Measurements from ENCODE around the gene GNAZ. TPM values are rescaled to one million over a fixed set of nuclear protein-coding genes. Genes with fewer than 3 reads are reported as not detected.

GNAZ gene
- total RNA-seq, 1 experiment from 2014 or later: 5.0 TPM

DNA sequence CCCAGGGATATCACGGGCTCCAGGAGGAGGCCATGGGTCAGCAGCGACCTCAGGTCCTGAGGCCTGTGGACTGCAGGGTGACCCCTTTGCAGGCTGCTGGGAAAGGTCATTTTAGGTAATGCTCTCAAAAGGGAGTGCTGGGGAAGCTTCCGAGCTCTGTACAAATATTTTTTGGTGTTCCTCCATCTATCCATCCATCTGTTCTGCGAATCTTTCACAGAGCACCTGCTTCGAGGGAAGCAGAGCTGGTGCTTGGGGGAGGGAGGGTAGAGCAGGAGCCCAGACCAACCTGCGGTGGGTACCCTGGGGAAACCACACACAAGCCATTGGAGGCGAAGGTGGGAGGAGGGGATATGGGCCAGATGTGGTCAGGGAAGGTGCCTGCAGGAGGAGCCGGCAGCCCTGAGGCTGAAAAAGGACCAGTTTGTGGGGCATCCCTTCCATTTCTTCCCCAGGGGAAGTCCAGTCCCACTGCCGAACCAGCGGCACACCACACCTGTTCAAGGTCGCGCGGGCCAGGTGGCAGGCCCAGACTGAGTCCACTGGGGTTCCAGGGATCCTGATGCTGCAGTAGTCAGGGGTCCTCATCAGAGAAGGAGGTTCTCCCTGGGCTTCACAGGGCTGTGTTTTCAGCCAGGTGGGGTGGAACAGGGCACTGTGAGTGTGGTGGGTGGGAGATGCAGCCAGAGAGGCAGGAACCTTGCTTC lies 13.1 kb downstream of the GNAZ start:
- H3K27ac Mint-ChIP-seq: no peak overlapping the region; a peak in 1 of 7 replicates
- Histone ChIP-seq H2BK20ac (ENCODE audit: low read depth, low read length, poor library complexity, severe bottlenecking) (no peak overlapping the region), H4K91ac (ENCODE audit: insufficient read length, low read depth, low read length) (no peak overlapping the region), H3K56ac (ENCODE audit: insufficient read length, low read depth, low read length) (no peak overlapping the region), H3K79me1 (ENCODE audit: insufficient read depth, low read depth, low read length, poor library complexity, severe bottlenecking) (no peaks in the 10 kb centered on the region), H3T11ph (ENCODE audit: low read length) (no peak overlapping the region), H3K4ac (ENCODE audit: low read depth, low read length) (no peak overlapping the region), H3K27me3 (ENCODE audit: insufficient read depth, low read length) (no peaks in the 10 kb centered on the region), H2BK120ac (ENCODE audit: low read depth, low read length, poor library complexity, severe bottlenecking) (no peak overlapping the region), H2BK12ac (ENCODE audit: insufficient read length, low read depth, low read length) (no peak overlapping the region), H3K14ac (ENCODE audit: insufficient read depth, low read length) (no peak overlapping the region), H3K79me2 (ENCODE audit: insufficient read depth, low read length) (no peaks in the 10 kb centered on the region), H4K8ac (replicated peaks; ENCODE audit: insufficient read length, low read depth, low read length) (no peak overlapping the region), H2AK5ac (ENCODE audit: insufficient read length, low read length) (no peak overlapping the region), H3K4me2 (ENCODE audit: insufficient read depth, insufficient read length, low read length) (no peak overlapping the region), H3K9me3 (ENCODE audit: control insufficient read depth, low read depth, low read length) (no peaks in the 10 kb centered on the region), H3K23ac (ENCODE audit: insufficient read length, low read depth, low read length) (no peak overlapping the region), H3K9ac (ENCODE audit: extremely low read depth, insufficient read length, low read length) (no peak overlapping the region), H4K20me1 (ENCODE audit: control insufficient read depth, insufficient read depth, insufficient read length) (no peaks in the 10 kb centered on the region), H3K4me1 (ENCODE audit: insufficient read depth, low read length) (no peaks in the 10 kb centered on the region; the same call in 1 of the 2 replicates), H2BK15ac (ENCODE audit: low read depth, low read length) (no peak overlapping the region), H4K5ac (ENCODE audit: insufficient read length, low read depth, low read length) (no peak overlapping the region), H3K23me2 (ENCODE audit: insufficient read length, low read depth, low read length, poor library complexity, severe bottlenecking) (no peaks in the 10 kb centered on the region), H3K27ac (ENCODE audit: insufficient read length, low read depth, low read length) (no peak overlapping the region), H3K18ac (ENCODE audit: insufficient read length, low read depth, low read length) (no peak overlapping the region), H2AFZ (ENCODE audit: low read length) (no peak overlapping the region), H2BK5ac (ENCODE audit: insufficient read length, low read length) (no peak overlapping the region)
- DNase-seq: no peak
- no peaks in the 10 kb centered on the region for H3K36me3 Mint-ChIP-seq (ENCODE audit: insufficient read depth in 1 of 3, low read depth in 3 of 3)
- H3K9me3 Mint-ChIP-seq: no peaks in the 10 kb centered on the region
- peaks cover 18 to 39% of the 10 kb centered on the region in 2 experiments for H3K4me1 Mint-ChIP-seq
- no CpG with 5 or more reads among the region's 13 CpGs for WGBS (ENCODE audit: extremely low coverage, insufficient read length, low lambda C conversion rate)
- TF ChIP-seq, protein P1, sequence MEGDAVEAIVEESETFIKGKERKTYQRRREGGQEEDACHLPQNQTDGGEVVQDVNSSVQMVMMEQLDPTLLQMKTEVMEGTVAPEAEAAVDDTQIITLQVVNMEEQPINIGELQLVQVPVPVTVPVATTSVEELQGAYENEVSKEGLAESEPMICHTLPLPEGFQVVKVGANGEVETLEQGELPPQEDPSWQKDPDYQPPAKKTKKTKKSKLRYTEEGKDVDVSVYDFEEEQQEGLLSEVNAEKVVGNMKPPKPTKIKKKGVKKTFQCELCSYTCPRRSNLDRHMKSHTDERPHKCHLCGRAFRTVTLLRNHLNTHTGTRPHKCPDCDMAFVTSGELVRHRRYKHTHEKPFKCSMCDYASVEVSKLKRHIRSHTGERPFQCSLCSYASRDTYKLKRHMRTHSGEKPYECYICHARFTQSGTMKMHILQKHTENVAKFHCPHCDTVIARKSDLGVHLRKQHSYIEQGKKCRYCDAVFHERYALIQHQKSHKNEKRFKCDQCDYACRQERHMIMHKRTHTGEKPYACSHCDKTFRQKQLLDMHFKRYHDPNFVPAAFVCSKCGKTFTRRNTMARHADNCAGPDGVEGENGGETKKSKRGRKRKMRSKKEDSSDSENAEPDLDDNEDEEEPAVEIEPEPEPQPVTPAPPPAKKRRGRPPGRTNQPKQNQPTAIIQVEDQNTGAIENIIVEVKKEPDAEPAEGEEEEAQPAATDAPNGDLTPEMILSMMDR (conservative IDR thresholded peaks at IDR 0.05): no peak
- no peak overlapping the region for H3K4me3 Mint-ChIP-seq
- peaks cover 30% of the 10 kb centered on the region for H3K27me3 Mint-ChIP-seq (ENCODE audit: low read depth)
